ENCODE measurements around the gene CDS2.

- TF ChIP-seq CTCF (IDR thresholded peaks at IDR 0.05) (peak; percentile 93), ZFX (IDR thresholded peaks at IDR 0.05; ENCODE audit: borderline replicate concordance) (no peak)
Measured at GRCh38 chr20:5205348-5206210, 78.8 kb downstream of the CDS2 start.

Measured in 22Rv1 (cell line).